Measurements from ENCODE around the gene MX2.
"Not testable (repeated sequence)": the region's sequence is repeated elsewhere in the genome, so short reads cannot be mapped to it uniquely, and the experiment has no call there.

Gene MX2

GRCh38 chr21:41349126-41349525, 12.7 kb upstream of the MX2 start:
- no peak overlapping the region for H3K4me3 ChIP-seq (ENCODE audit: low read depth, low read length)
- in situ Hi-C loops (cut with HindIII; ENCODE audit: low sequenced_read_pairs) = no loop called here
- no peak for TF ChIP-seq CTCF (IDR thresholded peaks at IDR 0.05; ENCODE audit: low read depth, low read length)
- DNase-seq (ENCODE audit: low read depth, low spot score) = no peak

- in situ Hi-C loops (cut with HindIII; ENCODE audit: low sequenced_read_pairs) = no loop called here
- no peak for DNase-seq (ENCODE audit: low read depth, low spot score)
- H3K4me3 ChIP-seq (ENCODE audit: low read depth, low read length) = no peak overlapping the region
- TF ChIP-seq CTCF (IDR thresholded peaks at IDR 0.05; ENCODE audit: low read depth, low read length) = no peak
Measured at GRCh38 chr21:41349619-41350390, 12.0 kb upstream of the MX2 start.

- in situ Hi-C loops (cut with HindIII; ENCODE audit: low sequenced_read_pairs) = no loop called here
- TF ChIP-seq CTCF (IDR thresholded peaks at IDR 0.05; ENCODE audit: low read depth, low read length) = no peak
- H3K4me3 ChIP-seq (ENCODE audit: low read depth, low read length) = no peak overlapping the region
- DNase-seq (ENCODE audit: low read depth, low spot score) = no peak
Measured at GRCh38 chr21:41350436-41351155, 11.2 kb upstream of the MX2 start.

- no peak overlapping the region for H3K4me3 ChIP-seq (ENCODE audit: low read depth, low read length)
- TF ChIP-seq CTCF (IDR thresholded peaks at IDR 0.05; ENCODE audit: low read depth, low read length) = no peak
- no peak for DNase-seq (ENCODE audit: low read depth, low spot score)
- in situ Hi-C loops (cut with HindIII; ENCODE audit: low sequenced_read_pairs) = no loop called here
Measured at GRCh38 chr21:41357546-41357945, 4.3 kb upstream of the MX2 start.

- no peak overlapping the region for H3K4me3 ChIP-seq (ENCODE audit: low read depth, low read length)
- no peak for TF ChIP-seq CTCF (IDR thresholded peaks at IDR 0.05; ENCODE audit: low read depth, low read length)
- no peak for DNase-seq (ENCODE audit: low read depth, low spot score)
- in situ Hi-C loops (cut with HindIII; ENCODE audit: low sequenced_read_pairs) = no loop called here
Measured at GRCh38 chr21:41358193-41359166, 3.3 kb upstream of the MX2 start.

GRCh38 chr21:41359286-41359685, 2.5 kb upstream of the MX2 start:
- no peak overlapping the region for H3K4me3 ChIP-seq (ENCODE audit: low read depth, low read length)
- in situ Hi-C loops (cut with HindIII; ENCODE audit: low sequenced_read_pairs) = no loop called here
- DNase-seq (ENCODE audit: low read depth, low spot score) = no peak
- no peak for TF ChIP-seq CTCF (IDR thresholded peaks at IDR 0.05; ENCODE audit: low read depth, low read length)

GRCh38 chr21:41359754-41360071, 2.1 kb upstream of the MX2 start:
- in situ Hi-C loops (cut with HindIII; ENCODE audit: low sequenced_read_pairs); DNase-seq (ENCODE audit: low read depth, low spot score); H3K4me3 ChIP-seq (ENCODE audit: low read depth, low read length): not testable (repeated sequence)

All from astrocyte of the spinal cord (primary cell).